Right hindlimb (tissue), 1 donor: ENCODE results near the gene TMEM255B.

Experiments
- DNase-seq: peaks from one replicate; pipeline ENCODE4 v3.0.0-alpha.2; 2018

TMEM255B gene

GRCh38 chr13:113806526-113806925 is 47.5 kb downstream of the TMEM255B start:
- DNase-seq = no peak

- no peak for DNase-seq
Measured at GRCh38 chr13:113808058-113808834, 49.2 kb downstream of the TMEM255B start.

GRCh38 chr13:113809934-113810333 is 50.9 kb downstream of the TMEM255B start:
- no peak for DNase-seq

GRCh38 chr13:113810640-113811039 is 51.6 kb downstream of the TMEM255B start:
- DNase-seq = no peak

- no peak for DNase-seq
Measured at GRCh38 chr13:113811081-113811928, 52.3 kb downstream of the TMEM255B start.

- DNase-seq = no peak
Measured at GRCh38 chr13:113812178-113813040, 53.4 kb downstream of the TMEM255B start.

GRCh38 chr13:113813070-113813748 is 54.2 kb downstream of the TMEM255B start:
- DNase-seq = no peak

- no peak for DNase-seq
Measured at GRCh38 chr13:113813749-113814434, 54.9 kb downstream of the TMEM255B start.

GRCh38 chr13:113814435-113814821 is 55.4 kb downstream of the TMEM255B start:
- no peak for DNase-seq

GRCh38 chr13:113815151-113816058 is 56.4 kb downstream of the TMEM255B start:
- no peak for DNase-seq

GRCh38 chr13:113816254-113816929 is 57.4 kb downstream of the TMEM255B start:
- DNase-seq = no peak

GRCh38 chr13:113816946-113817859 is 58.2 kb downstream of the TMEM255B start:
- peak; percentile 74 for DNase-seq

- no peak for DNase-seq
Measured at GRCh38 chr13:113817860-113818691, 59.0 kb downstream of the TMEM255B start.

- DNase-seq = no peak
Measured at GRCh38 chr13:113818700-113819295, 59.8 kb downstream of the TMEM255B start.

GRCh38 chr13:113819341-113819730 is 60.3 kb downstream of the TMEM255B start:
- DNase-seq = no peak

GRCh38 chr13:113819731-113820715 is 61.0 kb downstream of the TMEM255B start:
- DNase-seq = no peak
